Islet of Langerhans (tissue), 1 donor: ENCODE results near the gene SYNGR1.
"Not testable (repeated sequence)": the region's sequence is repeated elsewhere in the genome, so short reads cannot be mapped to it uniquely, and the experiment has no call there.

Experiments used
- FAIRE-seq: peaks from one replicate; lab custom pipeline; 2011; peaks lifted over from hg19 to GRCh38; lab: Jason Lieb, UNC

Gene SYNGR1

DNA sequence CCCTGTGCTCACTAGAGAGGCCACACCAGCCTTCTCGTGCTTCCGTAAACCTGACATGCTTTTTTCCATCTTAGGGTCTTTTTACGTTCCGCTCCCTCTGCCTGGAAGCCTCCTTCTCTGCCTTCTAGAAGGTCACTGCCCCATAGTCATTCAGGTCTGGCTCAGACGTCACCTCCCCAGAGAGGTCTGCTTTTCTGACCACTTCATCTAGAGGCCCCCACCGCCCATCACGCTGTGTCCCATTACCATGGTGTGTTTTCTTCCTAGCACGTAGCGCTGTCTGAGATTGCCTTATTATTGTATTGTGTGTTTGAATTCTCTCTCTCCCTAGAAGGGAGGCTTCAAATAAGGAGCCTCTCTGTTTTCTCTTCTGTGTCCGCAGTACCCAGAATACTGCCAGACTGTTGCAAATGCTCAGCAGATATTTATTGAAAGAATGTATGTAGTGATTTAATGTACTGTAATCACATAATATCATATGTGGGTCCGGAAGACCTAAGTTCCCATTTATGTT lies 59.8 kb downstream of the SYNGR1 start:
- no peak for FAIRE-seq

- no peak for FAIRE-seq
These were observed 60.5 kb downstream of the SYNGR1 start for GRCh38 chr22:39410264-39410663.

DNA sequence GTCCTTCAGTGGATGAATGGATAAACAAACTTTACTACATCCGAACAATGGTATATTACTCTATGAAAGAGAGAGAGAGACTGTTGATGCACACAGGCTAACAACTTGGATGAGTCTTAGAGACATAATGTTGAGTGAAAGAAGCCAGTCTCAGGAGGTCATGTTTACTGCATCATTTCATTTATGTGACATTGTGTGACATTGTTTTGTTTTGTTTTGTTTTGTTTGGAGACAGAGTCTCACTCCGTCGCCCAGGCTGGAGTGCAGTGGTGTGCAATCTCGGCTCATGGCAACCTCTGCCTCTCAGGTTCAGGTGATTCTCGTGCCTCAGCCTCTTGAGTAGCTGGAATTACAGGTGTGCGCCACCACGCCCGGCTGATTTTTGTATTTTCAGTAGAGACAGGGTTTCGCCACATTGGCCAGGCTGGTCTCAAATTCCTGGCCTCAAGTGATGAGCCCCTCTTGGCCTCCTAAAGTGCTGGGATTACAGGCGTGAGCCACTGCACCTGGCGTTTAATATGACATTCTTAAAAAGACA lies 62.1 kb downstream of the SYNGR1 start:
- FAIRE-seq: not testable (repeated sequence)

DNA sequence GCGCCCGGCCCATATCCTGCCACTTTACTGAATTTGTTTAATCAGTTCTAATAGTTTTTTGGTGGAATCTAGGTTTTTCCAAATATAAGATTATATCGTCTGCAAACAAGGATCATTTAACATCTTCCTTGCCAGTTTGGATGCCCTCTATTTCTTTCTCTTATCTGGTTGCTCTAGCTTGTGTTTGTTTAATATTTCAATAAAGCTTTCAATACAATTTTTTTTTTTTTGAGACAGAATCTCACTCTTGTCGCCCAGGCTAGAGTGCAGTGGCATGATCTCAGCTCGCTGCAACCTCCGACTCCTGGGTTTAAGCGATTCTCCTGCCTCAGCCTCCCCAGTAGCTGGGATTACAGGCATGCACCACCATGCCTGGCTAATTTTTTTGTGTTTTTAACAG lies 63.4 kb downstream of the SYNGR1 start:
- FAIRE-seq: not testable (repeated sequence)

DNA sequence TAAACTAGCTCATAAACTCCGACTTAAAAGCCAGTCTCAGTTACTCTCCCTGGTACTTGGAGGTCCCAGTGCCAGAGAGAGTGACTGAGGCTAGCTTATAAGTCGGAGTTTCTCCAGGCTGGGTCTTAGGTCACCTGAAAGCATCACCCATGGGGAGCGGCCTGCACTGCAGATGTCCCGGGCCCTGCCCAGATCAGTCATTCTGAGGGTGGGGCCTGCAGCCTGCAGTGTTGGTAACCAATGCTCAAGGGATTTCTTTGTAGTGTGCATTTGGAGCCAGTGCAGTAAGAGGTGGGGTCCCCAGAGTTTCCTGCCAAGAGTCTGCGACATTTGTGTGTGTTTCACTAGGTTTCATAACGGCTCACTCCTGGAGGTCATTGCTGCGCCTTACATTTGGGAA lies 64.6 kb downstream of the SYNGR1 start:
- FAIRE-seq: no peak

DNA sequence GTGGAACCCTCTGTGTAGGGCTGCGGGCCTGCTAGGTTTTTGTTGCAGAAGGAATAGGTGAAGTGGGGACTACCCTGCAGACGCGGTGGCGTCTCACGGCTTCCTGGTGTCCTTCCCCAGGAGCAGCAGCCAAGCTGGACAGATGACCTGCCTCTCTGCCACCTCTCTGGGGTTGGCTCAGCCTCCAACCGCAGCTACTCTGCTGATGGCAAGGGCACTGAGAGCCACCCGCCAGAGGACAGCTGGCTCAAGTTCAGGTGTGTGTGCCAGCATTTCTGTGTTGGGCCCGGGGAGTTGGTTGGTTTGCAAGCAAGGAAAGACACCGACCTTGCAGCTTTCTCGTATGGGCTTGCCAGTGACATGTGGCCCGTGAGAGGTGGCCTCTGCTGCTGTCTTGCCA lies 65.1 kb downstream of the SYNGR1 start:
- FAIRE-seq: no peak

- FAIRE-seq: no peak
These were observed 65.7 kb downstream of the SYNGR1 start for GRCh38 chr22:39415506-39415905.

DNA sequence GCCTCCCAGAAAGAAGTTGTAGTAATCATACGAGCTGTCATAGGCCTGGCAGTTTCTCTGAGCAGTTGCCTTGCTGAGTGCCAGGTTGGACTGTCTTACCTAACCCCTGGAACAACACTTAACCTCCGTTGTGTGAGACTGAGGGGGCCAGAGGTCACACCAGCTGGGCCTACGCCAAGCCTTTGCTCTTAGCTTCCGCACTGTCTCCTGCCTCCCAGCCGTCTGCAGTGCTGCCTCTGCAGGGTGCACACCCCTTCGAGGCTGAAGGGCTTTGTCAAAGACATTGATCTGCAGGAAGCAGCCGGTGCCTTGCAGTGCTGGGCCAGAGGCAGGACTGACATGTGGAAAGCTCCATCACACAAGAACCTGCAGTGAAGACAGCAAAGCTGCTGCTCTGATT lies 66.5 kb downstream of the SYNGR1 start:
- no peak for FAIRE-seq

DNA sequence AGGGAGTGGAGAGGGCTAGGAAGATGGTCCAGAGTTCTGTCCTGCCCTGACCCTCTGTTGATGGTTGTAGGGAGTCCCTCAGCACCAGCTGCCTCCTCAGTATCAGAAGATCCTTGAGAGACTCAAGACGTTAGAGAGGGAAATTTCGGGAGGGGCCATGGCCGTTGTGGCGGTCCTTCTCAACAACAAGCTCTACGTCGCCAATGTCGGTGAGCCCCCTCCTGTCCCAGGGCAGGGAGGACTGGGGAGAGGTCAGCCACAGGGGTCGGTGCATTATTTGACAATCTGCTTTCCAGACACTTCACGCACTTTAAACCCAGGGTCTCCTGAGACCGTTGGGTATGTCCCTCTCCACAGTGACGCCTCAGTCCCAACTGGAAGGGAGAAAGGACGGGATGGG lies 67.8 kb downstream of the SYNGR1 start:
- FAIRE-seq: no peak

DNA sequence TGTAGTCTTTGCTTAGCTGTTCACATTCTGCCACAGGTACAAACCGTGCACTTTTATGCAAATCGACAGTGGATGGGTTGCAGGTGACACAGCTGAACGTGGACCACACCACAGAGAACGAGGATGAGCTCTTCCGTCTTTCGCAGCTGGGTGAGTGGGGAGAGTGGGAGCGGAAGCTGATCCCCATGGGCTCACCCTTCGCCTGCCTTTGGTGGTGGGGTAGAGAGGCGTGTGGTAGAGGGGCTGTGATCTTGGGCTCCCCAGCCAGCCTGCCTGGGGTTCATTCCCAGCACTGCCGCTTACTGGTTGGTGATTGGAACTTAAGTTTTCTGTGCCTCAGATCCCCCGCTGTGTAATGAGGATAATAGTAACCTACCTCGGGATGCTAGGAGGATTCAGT lies 68.9 kb downstream of the SYNGR1 start:
- no peak for FAIRE-seq

DNA sequence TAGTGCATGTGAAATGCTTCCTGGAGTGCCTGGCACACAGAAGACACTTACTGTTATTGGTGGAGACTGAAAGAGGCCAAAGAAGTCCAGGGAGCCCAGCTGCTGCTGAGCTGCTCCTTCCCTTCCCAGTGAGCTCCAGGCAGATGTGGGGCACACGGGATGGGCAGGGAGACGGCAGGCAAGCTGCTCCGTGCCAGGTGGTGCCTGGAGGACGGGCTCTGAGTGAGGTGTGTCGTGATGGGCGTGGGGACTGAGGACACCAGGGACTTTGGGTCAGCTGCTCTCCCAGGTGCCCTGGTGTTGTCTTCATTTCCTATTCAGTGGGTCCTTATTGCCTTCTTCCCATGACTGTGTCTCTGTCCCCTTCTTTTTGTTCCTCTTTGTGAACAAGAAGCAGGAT lies 69.3 kb downstream of the SYNGR1 start:
- no peak for FAIRE-seq

GRCh38 chr22:39419911-39420310 lies 70.1 kb downstream of the SYNGR1 start:
- no peak for FAIRE-seq

GRCh38 chr22:39421691-39422090 lies 71.9 kb downstream of the SYNGR1 start:
- no peak for FAIRE-seq

DNA sequence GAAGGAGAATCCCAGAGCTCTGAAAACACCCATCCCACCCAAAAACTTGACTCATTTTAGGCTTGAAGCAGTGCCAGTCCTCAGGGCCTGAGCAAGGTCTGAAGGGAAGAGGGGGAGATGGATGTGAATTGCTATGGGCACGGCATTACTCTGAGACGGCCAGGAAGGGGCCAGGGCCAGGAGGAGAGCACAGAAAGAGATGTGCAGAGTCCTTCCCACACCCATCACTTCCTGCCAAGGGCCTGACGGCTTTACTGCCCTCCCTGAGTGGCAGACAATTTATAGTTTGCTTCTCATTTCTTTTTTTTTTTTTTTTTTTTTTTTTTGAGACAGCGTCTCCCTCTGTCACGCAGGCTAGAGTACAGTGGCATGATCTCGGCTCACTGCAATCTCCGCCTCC lies 72.3 kb downstream of the SYNGR1 start:
- no peak for FAIRE-seq

- no peak for FAIRE-seq
These were observed 72.9 kb downstream of the SYNGR1 start for GRCh38 chr22:39422721-39423120.

DNA sequence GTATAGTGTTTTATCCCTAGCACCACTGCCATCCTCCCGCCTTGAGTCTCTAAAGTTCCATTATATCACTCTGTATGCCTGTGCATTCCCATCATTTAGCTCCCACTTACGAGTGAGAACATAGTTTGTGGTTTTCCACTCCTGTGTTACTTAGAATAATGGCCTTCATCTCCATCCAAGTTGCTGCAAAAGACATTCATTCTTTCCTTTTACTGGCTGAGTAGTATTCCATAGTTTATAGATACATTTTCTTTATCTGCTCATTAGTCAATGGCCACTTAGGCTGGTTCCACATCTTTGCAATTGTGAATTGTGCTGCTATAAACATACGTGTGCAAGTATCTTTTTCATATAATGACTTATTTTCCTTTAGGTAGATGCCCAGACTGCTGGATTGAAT lies 74.2 kb downstream of the SYNGR1 start:
- no peak for FAIRE-seq

DNA sequence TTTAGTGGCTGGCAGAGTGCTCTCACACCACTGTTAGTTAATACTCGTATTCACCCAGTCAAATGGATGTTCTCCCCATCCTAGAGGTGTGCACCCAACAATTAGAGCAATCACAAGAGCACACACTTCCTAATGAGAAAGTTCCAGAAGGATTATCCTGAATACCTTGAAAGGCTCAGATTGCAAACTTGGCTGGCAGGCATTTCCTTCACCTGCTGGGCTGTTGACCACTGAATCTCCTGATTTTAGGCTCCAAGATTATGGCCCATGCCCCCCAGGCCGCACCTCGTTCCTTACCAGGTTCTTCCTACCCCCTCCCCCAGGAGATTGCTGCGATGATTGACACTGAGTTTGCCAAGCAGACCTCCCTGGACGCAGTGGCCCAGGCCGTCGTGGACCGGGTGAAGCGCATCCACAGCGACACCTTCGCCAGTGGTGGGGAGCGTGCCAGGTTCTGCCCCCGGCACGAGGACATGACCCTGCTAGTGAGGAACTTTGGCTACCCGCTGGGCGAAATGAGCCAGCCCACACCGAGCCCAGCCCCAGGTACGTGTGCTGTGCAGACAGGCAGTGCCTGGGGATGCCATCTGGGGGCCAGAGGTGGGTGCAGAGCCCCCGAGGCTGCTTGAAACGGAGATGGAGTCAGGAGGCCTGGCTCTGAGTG lies 76.7 kb downstream of the SYNGR1 start:
- FAIRE-seq: no peak

DNA sequence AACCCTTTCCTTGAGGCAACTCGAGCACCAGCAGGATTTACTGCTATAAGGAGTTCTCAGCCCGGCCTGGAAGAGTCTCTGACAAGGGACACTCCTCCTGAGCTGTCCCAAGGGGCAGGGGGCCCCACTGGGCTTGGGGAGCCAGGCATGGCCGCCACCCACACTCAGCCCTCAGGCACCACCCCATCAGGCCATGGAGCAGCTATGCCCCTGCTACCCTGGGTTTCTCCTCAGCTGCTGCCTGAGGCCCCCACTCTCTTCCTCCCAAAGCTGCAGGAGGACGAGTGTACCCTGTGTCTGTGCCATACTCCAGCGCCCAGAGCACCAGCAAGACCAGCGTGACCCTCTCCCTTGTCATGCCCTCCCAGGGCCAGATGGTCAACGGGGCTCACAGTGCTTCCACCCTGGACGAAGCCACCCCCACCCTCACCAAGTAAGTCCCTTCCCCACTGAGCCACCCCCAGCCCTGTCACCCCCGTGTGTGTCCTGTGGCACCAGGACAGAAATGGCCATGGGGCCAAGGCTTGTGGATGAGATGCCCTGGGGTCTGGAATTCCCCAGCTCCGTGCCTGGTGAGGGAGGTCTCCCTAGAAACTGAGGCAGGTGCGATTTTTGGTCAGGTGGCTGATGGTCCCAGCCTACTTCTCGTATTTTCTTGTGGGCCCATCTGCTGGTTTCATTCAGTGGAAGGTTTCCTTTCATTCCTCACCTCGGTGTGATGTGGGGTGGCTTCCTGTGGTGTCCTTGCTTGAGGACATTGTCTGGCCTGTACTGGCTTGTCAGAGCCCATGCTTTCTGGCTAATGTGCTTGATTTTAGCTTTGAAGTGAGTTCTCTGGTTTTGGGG lies 78.2 kb downstream of the SYNGR1 start:
- FAIRE-seq: no peak

GRCh38 chr22:39428597-39429071 lies 78.8 kb downstream of the SYNGR1 start:
- no peak for FAIRE-seq

GRCh38 chr22:39429186-39429585 lies 79.4 kb downstream of the SYNGR1 start:
- FAIRE-seq: no peak

GRCh38 chr22:39429916-39430575 lies 80.3 kb downstream of the SYNGR1 start:
- FAIRE-seq: no peak

GRCh38 chr22:39430576-39431150 lies 80.9 kb downstream of the SYNGR1 start:
- no peak for FAIRE-seq
